ENCODE results near the gene MACROD2.

DNA sequence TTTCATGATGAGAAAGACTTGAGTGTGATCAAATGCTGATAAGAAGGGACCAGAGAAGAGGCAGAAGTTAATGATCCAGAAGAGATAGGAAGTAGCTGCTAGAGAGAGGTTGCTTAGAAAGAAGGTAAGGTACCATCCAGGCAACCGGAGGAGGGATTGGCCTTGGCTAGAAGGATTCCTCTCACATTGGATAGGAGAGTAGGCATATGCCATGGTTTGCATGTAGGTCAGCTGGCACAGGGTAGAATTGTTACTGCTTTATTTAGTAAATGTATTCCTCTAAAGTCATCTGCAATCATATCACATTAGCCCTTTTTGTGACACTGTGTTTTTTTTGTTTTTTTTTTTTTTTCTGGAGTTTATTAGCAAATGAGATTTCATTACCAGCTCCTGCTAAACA is 923.0 kb downstream of the MACROD2 start:
- TF ChIP-seq, protein P1, sequence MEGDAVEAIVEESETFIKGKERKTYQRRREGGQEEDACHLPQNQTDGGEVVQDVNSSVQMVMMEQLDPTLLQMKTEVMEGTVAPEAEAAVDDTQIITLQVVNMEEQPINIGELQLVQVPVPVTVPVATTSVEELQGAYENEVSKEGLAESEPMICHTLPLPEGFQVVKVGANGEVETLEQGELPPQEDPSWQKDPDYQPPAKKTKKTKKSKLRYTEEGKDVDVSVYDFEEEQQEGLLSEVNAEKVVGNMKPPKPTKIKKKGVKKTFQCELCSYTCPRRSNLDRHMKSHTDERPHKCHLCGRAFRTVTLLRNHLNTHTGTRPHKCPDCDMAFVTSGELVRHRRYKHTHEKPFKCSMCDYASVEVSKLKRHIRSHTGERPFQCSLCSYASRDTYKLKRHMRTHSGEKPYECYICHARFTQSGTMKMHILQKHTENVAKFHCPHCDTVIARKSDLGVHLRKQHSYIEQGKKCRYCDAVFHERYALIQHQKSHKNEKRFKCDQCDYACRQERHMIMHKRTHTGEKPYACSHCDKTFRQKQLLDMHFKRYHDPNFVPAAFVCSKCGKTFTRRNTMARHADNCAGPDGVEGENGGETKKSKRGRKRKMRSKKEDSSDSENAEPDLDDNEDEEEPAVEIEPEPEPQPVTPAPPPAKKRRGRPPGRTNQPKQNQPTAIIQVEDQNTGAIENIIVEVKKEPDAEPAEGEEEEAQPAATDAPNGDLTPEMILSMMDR (optimal IDR thresholded peaks at IDR 0.05 in 1 of 3, IDR thresholded peaks at IDR 0.05 in 1 of 3, conservative IDR thresholded peaks at IDR 0.05 in 1 of 3; ENCODE audit: extremely low read depth in 1 of 3, insufficient read depth in 2 of 3, low read length in 3 of 3), result no peak
- TF ChIP-seq EZH2 (IDR thresholded peaks at IDR 0.05; ENCODE audit: low read length), result no peak
